ENCODE data around the gene ARID1B.

The ARID1B gene

GRCh38 chr6:157240059-157240959, 463.1 kb downstream of the ARID1B start (continued):
- no peak for TF ChIP-seq OVOL3 (tag by site-specific recombination; IDR thresholded peaks at IDR 0.05)
- TF ChIP-seq ZNF2 (tag by site-specific recombination; IDR thresholded peaks at IDR 0.05) = peak; percentile 55; the same call in 1 of the 2 replicates
- TF ChIP-seq PRDM4 (tag by site-specific recombination; IDR thresholded peaks at IDR 0.05) = peak; percentile 81
- TF ChIP-seq ZNF747 (tag by site-specific recombination; IDR thresholded peaks at IDR 0.05) = no peak
- peak; percentile 84 for TF ChIP-seq ZNF335 (tag by site-specific recombination; conservative IDR thresholded peaks at IDR 0.05)
- no peak for TF ChIP-seq ZNF707 (tag by site-specific recombination; IDR thresholded peaks at IDR 0.05)
- TF ChIP-seq ZFP41 (tag by site-specific recombination; IDR thresholded peaks at IDR 0.05; ENCODE audit: borderline replicate concordance) = no peak
- TF ChIP-seq, protein P1, sequence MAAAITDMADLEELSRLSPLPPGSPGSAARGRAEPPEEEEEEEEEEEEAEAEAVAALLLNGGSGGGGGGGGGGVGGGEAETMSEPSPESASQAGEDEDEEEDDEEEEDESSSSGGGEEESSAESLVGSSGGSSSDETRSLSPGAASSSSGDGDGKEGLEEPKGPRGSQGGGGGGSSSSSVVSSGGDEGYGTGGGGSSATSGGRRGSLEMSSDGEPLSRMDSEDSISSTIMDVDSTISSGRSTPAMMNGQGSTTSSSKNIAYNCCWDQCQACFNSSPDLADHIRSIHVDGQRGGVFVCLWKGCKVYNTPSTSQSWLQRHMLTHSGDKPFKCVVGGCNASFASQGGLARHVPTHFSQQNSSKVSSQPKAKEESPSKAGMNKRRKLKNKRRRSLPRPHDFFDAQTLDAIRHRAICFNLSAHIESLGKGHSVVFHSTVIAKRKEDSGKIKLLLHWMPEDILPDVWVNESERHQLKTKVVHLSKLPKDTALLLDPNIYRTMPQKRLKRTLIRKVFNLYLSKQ (tag by site-specific recombination; IDR thresholded peaks at IDR 0.05; ENCODE audit: borderline replicate concordance) = no peak
- TF ChIP-seq ZBTB48 (tag by site-specific recombination; IDR thresholded peaks at IDR 0.05) = 0 out of 2 replicates have a peak, but pooled peaks have one; percentile 32
- TF ChIP-seq ZNF501 (tag by site-specific recombination; IDR thresholded peaks at IDR 0.05) = no peak; the same call in 1 of the 2 replicates
- no peak for TF ChIP-seq ZNF23 (tag by site-specific recombination; IDR thresholded peaks at IDR 0.05; ENCODE audit: borderline replicate concordance)
- no peak; the same call in 1 of the 2 replicates for TF ChIP-seq TSHZ1 (tag by site-specific recombination; IDR thresholded peaks at IDR 0.05; ENCODE audit: borderline replicate concordance)
- TF ChIP-seq ZNF521 (tag by site-specific recombination; IDR thresholded peaks at IDR 0.05) = no peak
- TF ChIP-seq ZNF549 (tag by site-specific recombination; IDR thresholded peaks at IDR 0.05) = no peak
- no peak for TF ChIP-seq PRDM10 (tag by site-specific recombination; IDR thresholded peaks at IDR 0.05)

All from HEK293 (cell line).